OCI-LY7 (cell line): Measurements from ENCODE around the gene RBM19.

ENCODE experiments used
- EZH2phosphoT487 ChIP-seq: fragments of 200-600 bp; sonication (generic); IDR thresholded peaks from 2 replicates; pipeline ENCODE4 v1.6.1; 2018; ENCODE audit warnings: low read depth, borderline replicate concordance, mild to moderate bottlenecking, mixed run types, antibody characterized with exemption, low read length, moderate library complexity, mixed read lengths
- TF ChIP-seq, protein P1 (sequence below): fragments of 200-600 bp; sonication (generic); conservative IDR thresholded peaks from 2 replicates; pipeline ENCODE4 v1.5.1; 2014; ENCODE audit warnings: mild to moderate bottlenecking, antibody characterized with exemption, low read length, moderate library complexity, mixed read lengths

DNA sequence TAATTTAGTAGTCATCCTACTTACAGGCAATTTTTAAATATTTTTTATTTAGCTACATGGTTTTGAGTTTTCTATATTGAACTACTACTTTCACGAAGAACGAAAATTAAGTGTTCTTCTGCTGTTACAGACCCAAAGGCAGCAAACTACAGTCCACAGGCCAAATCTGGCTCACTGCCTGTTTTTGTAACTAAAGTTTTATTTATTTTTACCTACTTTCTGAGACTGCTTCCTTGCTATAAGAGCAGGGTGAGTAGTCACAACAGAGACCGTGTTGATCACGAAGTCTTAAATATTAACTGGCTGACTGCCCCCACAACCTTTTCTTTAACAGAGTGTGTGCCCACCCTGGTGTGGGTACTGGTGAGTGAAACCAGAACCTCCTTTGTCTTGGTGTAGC, 11.6 kb downstream of the RBM19 start:
- TF ChIP-seq, protein P1, sequence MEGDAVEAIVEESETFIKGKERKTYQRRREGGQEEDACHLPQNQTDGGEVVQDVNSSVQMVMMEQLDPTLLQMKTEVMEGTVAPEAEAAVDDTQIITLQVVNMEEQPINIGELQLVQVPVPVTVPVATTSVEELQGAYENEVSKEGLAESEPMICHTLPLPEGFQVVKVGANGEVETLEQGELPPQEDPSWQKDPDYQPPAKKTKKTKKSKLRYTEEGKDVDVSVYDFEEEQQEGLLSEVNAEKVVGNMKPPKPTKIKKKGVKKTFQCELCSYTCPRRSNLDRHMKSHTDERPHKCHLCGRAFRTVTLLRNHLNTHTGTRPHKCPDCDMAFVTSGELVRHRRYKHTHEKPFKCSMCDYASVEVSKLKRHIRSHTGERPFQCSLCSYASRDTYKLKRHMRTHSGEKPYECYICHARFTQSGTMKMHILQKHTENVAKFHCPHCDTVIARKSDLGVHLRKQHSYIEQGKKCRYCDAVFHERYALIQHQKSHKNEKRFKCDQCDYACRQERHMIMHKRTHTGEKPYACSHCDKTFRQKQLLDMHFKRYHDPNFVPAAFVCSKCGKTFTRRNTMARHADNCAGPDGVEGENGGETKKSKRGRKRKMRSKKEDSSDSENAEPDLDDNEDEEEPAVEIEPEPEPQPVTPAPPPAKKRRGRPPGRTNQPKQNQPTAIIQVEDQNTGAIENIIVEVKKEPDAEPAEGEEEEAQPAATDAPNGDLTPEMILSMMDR, result no peak
- no peak for TF ChIP-seq EZH2phosphoT487
